Measurements from ENCODE around the gene TBC1D2B. TPM values are rescaled to one million over a fixed set of nuclear protein-coding genes. Genes with fewer than 3 reads are reported as not detected.

Gene TBC1D2B
- total RNA-seq, 1 donor from 2014 or later: 69.8 TPM

DNA sequence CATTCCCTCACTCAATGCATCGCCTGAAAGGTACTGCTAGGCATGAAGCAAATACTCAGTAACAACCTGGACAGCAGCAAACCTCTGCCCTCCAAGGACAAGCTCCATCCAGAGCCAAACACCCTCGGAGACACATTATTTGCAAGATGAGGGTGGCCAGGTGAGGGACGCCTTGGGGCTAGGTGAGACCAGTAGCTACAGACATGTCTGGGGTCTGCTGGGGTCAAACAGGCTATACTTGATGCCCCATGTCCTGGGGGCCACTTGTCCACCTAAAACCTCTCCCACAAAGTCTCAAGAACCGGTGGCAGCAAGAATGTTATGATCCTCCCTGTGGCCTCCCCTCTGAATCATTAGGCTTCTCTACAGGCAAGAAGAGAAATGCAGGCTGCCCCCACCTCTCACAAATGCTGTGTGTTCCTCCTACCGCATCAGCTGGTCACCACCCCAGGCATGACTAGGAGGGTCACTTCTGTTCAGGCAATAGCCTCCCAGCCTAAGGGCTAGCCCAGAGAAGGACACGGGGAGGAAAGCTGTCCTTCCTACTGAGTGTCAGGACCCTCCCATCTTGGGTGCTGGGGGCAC lies 54.3 kb downstream of the TBC1D2B start:
- no peak overlapping the region for H3K4me3 ChIP-seq
- ATAC-seq (no peak), DNase-seq (no peak)
- TF ChIP-seq, protein P1, sequence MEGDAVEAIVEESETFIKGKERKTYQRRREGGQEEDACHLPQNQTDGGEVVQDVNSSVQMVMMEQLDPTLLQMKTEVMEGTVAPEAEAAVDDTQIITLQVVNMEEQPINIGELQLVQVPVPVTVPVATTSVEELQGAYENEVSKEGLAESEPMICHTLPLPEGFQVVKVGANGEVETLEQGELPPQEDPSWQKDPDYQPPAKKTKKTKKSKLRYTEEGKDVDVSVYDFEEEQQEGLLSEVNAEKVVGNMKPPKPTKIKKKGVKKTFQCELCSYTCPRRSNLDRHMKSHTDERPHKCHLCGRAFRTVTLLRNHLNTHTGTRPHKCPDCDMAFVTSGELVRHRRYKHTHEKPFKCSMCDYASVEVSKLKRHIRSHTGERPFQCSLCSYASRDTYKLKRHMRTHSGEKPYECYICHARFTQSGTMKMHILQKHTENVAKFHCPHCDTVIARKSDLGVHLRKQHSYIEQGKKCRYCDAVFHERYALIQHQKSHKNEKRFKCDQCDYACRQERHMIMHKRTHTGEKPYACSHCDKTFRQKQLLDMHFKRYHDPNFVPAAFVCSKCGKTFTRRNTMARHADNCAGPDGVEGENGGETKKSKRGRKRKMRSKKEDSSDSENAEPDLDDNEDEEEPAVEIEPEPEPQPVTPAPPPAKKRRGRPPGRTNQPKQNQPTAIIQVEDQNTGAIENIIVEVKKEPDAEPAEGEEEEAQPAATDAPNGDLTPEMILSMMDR (IDR thresholded peaks at IDR 0.05): no peak
- no peaks in the 10 kb centered on the region for H3K27me3 ChIP-seq (ENCODE audit: low read depth)
- H3K27ac ChIP-seq: peak overlapping the region; percentile 61
- peaks cover 43% of the 10 kb centered on the region for H3K4me1 ChIP-seq
- no peaks in the 10 kb centered on the region for H3K9me3 ChIP-seq
- intact Hi-C loops (cut with DNase I): no loop called here
- peaks cover 81% of the 10 kb centered on the region for H3K36me3 ChIP-seq

DNA sequence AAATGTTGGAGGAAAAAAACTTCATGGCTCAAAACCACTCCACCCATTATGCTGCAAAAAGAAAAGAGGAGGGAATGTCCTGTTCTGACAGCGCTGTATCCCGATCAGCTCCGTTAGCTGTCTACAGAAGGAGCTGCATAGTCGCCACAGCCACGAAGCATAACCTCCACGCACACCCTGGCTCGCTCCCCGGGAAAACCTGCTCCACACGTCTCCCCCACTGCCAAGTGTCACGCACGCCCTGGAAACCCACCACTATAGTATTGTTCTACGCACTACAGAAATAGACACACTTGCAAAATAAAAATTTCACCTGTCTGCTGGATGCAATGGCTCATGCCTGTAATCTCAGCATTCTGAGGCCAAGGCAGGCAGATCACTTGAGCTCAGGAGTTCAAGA lies 55.8 kb downstream of the TBC1D2B start:
- Histone ChIP-seq H3K36me3 (peaks cover 77% of the 10 kb centered on the region), H3K4me3 (no peak overlapping the region), H3K27ac (no peak overlapping the region), H3K27me3 (ENCODE audit: low read depth) (no peaks in the 10 kb centered on the region), H3K4me1 (peaks cover 45% of the 10 kb centered on the region), H3K9me3 (no peaks in the 10 kb centered on the region)
- no peak for DNase-seq
- intact Hi-C loops (cut with DNase I): no loop called here
- no peak for ATAC-seq
- TF ChIP-seq, protein P1 (IDR thresholded peaks at IDR 0.05): no peak

DNA sequence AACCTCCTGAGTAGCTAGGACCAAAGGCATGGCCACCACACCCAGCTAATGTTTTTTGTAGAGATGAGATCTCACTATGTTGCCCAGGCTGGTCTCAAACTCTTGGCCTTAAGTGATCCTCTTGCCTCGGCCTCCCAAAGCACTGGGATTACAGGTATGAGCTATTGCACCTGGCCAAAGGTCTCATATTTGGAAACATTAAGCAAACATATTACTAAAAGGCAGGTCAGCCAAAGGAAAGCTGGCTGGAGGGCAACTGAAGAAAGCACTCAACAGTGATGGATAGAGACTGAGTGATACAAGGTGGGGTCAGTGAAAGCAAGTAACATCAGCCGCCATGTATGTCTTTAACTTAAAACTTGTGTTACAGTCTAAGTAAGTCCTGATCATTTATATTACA lies 57.5 kb downstream of the TBC1D2B start:
- Histone ChIP-seq H3K9me3 (no peaks in the 10 kb centered on the region), H3K36me3 (peaks cover 78% of the 10 kb centered on the region), H3K27ac (no peak overlapping the region), H3K4me3 (no peak overlapping the region), H3K27me3 (ENCODE audit: low read depth) (no peaks in the 10 kb centered on the region), H3K4me1 (peaks cover 38% of the 10 kb centered on the region)
- ATAC-seq (no peak), DNase-seq (no peak)
- intact Hi-C loops (cut with DNase I): no loop called here
- TF ChIP-seq, protein P1 (IDR thresholded peaks at IDR 0.05): no peak

DNA sequence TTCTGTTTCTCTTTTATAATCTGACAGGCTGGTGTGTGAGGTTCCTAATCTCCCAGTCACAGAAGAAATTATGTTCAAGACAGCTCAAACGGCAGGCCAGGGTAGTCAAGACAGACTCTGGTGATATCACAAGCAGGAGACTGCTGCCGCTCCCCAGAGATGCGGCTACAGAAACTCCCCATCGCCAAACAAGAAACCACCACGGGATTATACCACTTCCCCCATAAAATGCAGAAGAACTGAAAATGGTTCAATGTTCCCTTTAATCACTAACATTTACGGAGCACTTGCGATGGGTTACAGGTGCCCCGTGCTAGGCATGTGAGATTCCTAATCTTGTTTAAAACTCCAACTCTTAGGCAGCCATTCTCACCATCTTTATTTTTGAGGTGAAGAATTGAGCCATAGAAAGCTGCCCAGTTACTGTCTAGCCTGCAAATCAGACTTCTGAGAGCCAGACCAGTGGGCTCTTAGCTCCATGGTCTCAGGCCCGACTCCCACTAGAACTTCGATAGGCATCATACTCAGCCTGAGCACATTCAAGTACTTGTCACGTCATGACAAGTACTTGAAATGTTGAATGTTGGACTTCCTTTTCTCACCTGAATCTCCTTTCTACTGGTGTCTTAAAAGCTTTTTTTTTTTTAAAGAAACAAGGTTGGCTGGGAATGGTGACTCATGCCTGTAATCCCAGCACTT lies 58.4 kb downstream of the TBC1D2B start:
- Histone ChIP-seq H3K4me3 (no peak overlapping the region), H3K9me3 (no peaks in the 10 kb centered on the region), H3K27ac (peak overlapping the region; percentile 27), H3K27me3 (ENCODE audit: low read depth) (no peaks in the 10 kb centered on the region), H3K36me3 (peaks cover 78% of the 10 kb centered on the region), H3K4me1 (peaks cover 29% of the 10 kb centered on the region)
- ATAC-seq (peak; percentile 69 to 81), DNase-seq (no peak)
- TF ChIP-seq, protein P1 (IDR thresholded peaks at IDR 0.05): no peak
- intact Hi-C loops (cut with DNase I): no loop called here

DNA sequence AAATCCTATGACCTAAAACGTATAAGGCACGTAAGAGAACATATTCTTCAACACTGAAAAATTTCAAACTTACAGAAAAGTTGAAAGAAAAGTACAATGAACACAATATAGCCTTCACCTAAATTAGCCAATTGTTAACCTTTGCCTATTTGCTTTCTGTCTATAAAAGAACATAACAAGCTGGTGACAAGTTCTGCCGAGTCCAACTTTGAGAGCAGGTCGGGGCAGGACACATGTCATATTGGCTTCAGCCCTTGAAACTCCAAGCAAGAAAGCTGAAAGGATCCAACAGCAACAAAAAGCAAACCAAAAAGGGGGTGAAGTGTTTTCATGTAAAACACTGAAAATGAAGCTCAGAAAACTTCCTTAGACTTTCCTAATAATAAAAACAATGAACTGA lies 59.1 kb downstream of the TBC1D2B start:
- TF ChIP-seq, protein P1 (IDR thresholded peaks at IDR 0.05): no peak
- ATAC-seq: peak in 1 of 2 donors; percentile 33
- Histone ChIP-seq H3K4me3 (no peak overlapping the region), H3K4me1 (peaks cover 22% of the 10 kb centered on the region), H3K27me3 (ENCODE audit: low read depth) (no peaks in the 10 kb centered on the region), H3K9me3 (no peaks in the 10 kb centered on the region), H3K36me3 (peaks cover 78% of the 10 kb centered on the region), H3K27ac (peak overlapping the region; percentile 27)
- DNase-seq: no peak
- intact Hi-C loops (cut with DNase I): no loop called here
